Activated T-cell treated with anti-CD3 and anti-CD28 coated beads for 1 hour (primary cell): ENCODE data around the gene MPG.
A peak's percentile ranks its signal among the peaks of the same experiment; 100 is the strongest.
"Not testable (repeated sequence)": the region's sequence is repeated elsewhere in the genome, so short reads cannot be mapped to it uniquely, and the experiment has no call there.

Source experiments
- DNase-seq: peaks from one replicate; pipeline ENCODE4 v3.0.0-alpha.2; 2020; ENCODE audit warnings: low read depth

MPG gene

DNA sequence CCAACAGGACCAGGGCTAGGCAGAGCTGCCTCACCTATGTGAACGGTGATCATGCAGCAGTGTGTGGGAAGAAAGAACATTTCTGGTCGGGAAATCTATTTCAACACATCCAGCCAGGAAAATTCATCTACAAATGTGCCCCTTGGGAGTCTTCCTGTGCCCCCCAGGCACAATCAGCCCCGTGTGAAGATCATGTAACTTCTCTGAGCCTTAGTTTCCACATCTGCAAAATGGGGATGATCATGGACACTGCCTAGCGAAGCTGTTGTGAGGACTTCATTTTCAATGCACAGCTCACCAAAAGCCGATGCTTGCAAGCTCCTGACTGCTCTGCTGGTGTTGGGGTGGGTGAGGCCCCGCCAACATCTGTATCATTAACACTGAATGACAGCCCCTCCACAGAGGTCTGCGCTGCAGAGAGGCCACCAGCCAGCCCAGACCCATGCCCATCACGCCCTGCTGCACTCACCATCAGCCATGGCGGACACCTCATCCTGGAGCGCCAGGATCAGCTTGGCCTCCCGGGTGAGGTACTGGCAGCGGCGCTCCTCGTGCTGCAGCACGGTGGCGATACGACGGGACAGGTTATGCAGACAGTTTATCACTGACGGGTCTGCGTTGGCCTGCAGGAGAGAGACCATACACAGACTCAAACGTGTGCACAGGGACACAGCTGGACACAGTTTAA, 34.3 kb downstream of the MPG start:
- no peak for DNase-seq

DNA sequence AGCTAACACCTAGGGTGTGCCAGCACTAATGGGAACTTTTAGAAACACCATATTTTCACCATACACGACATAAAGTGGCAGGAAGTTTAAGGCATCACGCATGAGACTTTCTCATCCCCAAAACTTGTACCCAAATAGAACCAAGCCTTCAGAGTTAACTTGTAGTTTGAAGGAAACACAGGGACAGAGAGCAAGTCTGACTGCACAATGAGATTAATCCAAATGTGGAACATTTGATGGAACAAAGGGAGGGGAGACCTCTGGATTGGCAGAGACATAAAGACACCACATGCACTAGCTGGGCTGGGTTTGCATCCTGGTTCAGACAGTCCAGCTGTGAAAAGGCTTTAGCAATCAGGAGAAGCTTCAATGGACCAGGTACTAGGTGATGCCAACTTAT, 36.3 kb downstream of the MPG start:
- DNase-seq = no peak

GRCh38 chr16:116015-116414, 38.0 kb downstream of the MPG start:
- no peak for DNase-seq

- peak; percentile 56 for DNase-seq
These were observed 39.6 kb downstream of the MPG start for GRCh38 chr16:117379-118365.

GRCh38 chr16:118857-119256, 40.8 kb downstream of the MPG start:
- DNase-seq = no peak

- DNase-seq = no peak
These were observed 41.3 kb downstream of the MPG start for GRCh38 chr16:119295-119694.

- DNase-seq = no peak
These were observed 41.9 kb downstream of the MPG start for GRCh38 chr16:119835-120491.

DNA sequence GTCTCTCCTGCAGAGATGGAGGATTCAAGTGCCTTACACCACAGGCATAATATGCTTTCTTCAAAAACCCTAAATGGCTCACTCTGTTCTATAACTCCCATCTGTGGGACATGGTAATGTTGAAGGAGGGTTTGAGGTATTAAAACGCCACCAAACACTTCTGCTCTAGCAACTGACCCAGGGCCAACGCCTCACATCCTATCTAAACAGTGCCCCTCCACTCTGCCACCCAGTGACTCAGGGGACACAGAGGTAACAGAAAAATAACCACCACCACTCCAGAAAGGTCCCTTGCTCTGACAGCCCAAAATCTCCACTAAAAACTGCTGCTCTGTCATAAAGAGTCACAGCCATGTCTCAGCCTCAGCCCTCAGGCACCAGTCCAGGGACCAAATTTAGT, 42.7 kb downstream of the MPG start:
- no peak for DNase-seq

GRCh38 chr16:122361-122760, 44.3 kb downstream of the MPG start:
- no peak for DNase-seq

DNA sequence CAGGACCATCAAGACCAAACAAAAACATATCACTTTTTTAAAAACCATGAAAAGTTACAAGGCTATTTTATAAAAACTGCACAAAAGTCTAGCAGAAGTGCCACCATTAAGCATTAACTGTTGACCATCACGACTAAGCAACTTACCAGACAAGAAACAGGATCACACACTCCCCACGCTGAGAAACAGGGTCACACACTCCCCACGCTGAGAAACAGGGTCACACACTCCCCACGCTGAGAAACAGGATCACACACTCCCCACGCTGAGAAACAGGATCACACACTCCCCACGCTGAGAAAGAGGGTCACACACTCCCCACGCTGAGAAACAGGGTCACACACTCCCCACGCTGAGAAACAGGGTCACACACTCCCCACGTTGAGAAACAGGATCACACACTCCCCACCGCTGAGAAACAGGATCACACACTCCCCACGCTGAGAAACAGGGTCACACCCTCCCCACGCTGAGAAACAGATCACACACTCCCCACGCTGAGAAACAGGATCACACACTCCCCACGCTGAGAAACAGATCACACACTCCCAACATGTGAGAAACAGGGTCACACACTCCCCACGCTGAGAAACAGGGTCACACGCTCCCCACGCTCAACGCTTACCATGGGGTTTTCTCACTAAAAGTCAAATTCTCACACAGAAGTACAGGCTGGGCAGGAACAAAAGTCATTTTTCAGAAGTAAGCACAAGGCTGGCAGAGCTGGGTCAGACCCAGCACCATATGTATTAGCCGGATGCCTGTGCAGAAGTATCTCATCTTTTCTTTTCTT, 45.7 kb downstream of the MPG start:
- not testable (repeated sequence) for DNase-seq

DNA sequence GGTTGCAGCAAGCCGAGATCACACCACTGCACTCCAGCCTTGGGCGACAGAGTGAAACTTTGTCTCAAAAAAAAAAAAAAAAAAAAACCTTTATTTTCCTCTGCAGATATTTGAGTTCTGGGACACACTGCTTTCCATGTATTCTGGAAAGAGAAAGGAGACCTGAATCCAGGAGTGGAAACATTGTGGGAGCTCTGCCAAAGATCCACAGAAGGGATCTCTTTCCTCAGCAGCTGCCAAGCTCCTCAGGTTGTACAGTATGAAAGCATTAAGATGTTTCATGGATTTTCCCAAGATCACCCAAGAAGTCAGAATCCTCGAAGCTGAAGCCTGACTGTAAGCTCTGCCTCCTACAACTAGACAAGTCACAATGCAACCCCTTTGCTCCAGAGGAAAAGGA, 47.0 kb downstream of the MPG start:
- no peak for DNase-seq

- DNase-seq = no peak
These were observed 51.0 kb downstream of the MPG start for GRCh38 chr16:129075-129474.

GRCh38 chr16:130533-131173, 52.6 kb downstream of the MPG start:
- DNase-seq = no peak

GRCh38 chr16:132120-132519, 54.1 kb downstream of the MPG start:
- DNase-seq = no peak

DNA sequence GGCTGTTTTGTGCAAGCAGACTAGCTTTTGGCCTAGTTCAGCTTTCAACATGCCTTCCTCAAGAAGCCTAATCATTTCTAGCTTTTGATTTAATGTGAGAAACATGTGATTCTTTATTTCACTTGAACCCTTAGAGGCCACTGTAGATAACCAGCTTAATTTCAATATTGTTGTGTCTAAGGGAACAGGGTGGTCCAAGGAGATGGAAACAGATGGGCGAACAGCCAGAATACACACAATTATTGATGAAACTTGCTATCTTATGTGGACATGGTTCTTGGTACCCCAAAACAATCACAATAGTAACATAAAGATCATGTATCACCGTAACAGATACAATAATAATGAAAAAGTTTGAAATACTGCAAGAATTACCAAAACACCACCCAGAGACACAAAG, 55.7 kb downstream of the MPG start:
- no peak for DNase-seq
